ENCODE data around the gene ERVK3-1. TPM values are rescaled to one million over a fixed set of nuclear protein-coding genes. Genes with fewer than 3 reads are reported as not detected.

Gene ERVK3-1
- polyA plus RNA-seq, 2 of the 4 experiments (the other 2 are of a cell fraction): 109 to 142 TPM

DNA sequence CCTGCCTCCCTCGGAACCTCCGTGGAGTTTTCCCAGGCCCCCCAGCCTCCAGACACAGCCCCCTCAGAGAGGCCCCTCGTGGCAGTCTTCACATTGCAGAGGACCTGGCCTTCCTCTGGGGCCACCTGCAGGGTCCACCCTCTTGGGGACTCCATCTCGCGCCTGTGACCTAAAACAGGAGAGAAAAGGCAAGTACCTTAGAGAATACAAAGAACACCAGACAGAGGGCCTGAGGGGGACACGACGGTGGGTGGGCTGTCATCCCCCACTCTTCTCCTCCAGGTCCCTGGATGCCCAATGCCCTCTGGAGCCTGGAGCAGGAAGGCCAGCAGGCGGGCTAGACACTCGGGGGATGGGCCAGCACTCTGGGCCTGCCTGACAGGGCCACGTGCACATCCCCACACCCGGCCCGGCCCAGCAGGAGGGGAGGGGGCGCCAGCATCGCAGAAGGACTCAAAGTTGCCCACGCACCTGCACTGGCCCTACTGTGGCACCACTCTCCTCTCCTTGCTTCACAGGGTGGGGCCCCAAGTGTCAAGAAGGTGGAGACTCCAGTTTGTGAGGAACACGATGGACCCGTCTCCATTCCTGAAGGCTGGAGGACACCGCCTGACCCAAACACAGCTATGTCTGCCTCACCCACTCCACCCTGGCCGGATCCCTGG, 52.4 kb downstream of the ERVK3-1 start:
- no peak overlapping the region for H3K27ac ChIP-seq
- FAIRE-seq (no peak), DNase-seq (ENCODE audit: low read depth in 1 of 2, low spot score in 1 of 2) (no peak), ATAC-seq (no peak)
- ChIA-PET CTCF (interaction anchor here (1.3 kb wide), 1 partner anchor 14 kb away, joined by 4 read pairs; no protein-coding TSS in a partner anchor), POLR2A (no interaction called here)
- no peak overlapping the region for H3K4me2 ChIP-seq
- TF ChIP-seq EHF (CRISPR knock-in tag; IDR thresholded peaks at IDR 0.05) (no peak), TFCP2L1 (CRISPR knock-in tag; IDR thresholded peaks at IDR 0.05) (no peak), RNF2 (IDR thresholded peaks at IDR 0.05; ENCODE audit: borderline replicate concordance, low read depth) (no peak), SMC3 (IDR thresholded peaks at IDR 0.05) (no peak), CHD4 (IDR thresholded peaks at IDR 0.05; ENCODE audit: borderline replicate concordance) (no peak), HOXB5 (CRISPR knock-in tag; IDR thresholded peaks at IDR 0.05) (no peak), JUN (IDR thresholded peaks at IDR 0.05) (no peak), RFX5 (IDR thresholded peaks at IDR 0.05) (no peak), JUNB (IDR thresholded peaks at IDR 0.05) (no peak), MAZ (IDR thresholded peaks at IDR 0.05; ENCODE audit: borderline replicate concordance, low read depth, low read length) (no peak)
- TF ChIP-seq, protein P1, sequence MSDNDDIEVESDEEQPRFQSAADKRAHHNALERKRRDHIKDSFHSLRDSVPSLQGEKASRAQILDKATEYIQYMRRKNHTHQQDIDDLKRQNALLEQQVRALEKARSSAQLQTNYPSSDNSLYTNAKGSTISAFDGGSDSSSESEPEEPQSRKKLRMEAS (IDR thresholded peaks at IDR 0.05): no peak
- H3K9me3 ChIP-seq: peaks cover 4% of the 10 kb centered on the region; the same call in 1 of the 3 replicates
- H3K4me1 ChIP-seq: peaks cover 7% of the 10 kb centered on the region; the same call in 1 of the 3 replicates
- 86% methylated on average over 17 of the region's 19 CpGs for whole genome bisulfite sequencing (ENCODE audit: missing lambda C conversion rate)
- no peak overlapping the region for H3K4me3 ChIP-seq

DNA sequence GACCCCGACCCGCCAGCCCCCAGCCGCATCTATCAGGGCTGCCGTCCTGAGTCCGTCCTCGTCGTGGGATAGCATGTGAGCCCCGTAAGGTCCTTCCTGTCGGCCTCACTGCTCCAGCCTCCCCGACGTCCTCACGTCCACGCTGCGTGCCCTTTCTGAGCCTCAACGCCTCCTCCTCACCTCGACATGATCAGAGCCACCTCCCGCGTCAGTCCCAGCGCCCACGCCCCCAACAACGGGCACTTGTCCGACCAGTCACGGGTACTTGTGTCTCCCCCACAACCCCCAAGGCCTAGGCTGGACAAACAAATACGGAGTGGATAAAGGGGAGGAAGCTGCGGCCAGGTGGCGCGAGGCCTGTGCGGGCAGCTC, 56.7 kb downstream of the ERVK3-1 start:
- ATAC-seq: peak; percentile 59 to 64
- FAIRE-seq: peak; percentile 32
- peak overlapping the region; percentile 82 to 88 for H3K27ac ChIP-seq
- peak; percentile 82 to 87 for DNase-seq (ENCODE audit: low read depth in 1 of 2, low spot score in 1 of 2)
- POLR2A ChIA-PET: interaction anchor here (0.7 to 3.4 kb wide), 33 partner anchors 9 to 884 kb away, joined by 3 to 43 read pairs (median 8); partner anchors contain the start of genes A1BG, ERVK3-1, RPS5 and TRIM28
- H3K4me3 ChIP-seq: peak overlapping the region; percentile 58
- CTCF ChIA-PET: interaction anchor here (0.6 to 3.0 kb wide), 9 partner anchors 9 to 158 kb away, joined by 3 to 10 read pairs (median 3); partner anchors contain the start of genes A1BG and ZBTB45
- WGBS (ENCODE audit: missing lambda C conversion rate): 14% methylated on average over 28 of the region's 28 CpGs
- H3K4me1 ChIP-seq: peaks cover 7% of the 10 kb centered on the region; the same call in 1 of the 3 replicates
- H3K9me3 ChIP-seq: peaks cover 3% of the 10 kb centered on the region; the same call in 1 of the 3 replicates
- H3K4me2 ChIP-seq: peak overlapping the region; percentile 88
- peak; percentile 8; the same call in 1 of the 2 replicates for TF ChIP-seq HOXA7 (CRISPR knock-in tag; IDR thresholded peaks at IDR 0.05)
- TF ChIP-seq ZSCAN20 (CRISPR knock-in tag; IDR thresholded peaks at IDR 0.05): no peak
- no peak for TF ChIP-seq ZC3H11A (IDR thresholded peaks at IDR 0.05)
- TF ChIP-seq, protein P2, sequence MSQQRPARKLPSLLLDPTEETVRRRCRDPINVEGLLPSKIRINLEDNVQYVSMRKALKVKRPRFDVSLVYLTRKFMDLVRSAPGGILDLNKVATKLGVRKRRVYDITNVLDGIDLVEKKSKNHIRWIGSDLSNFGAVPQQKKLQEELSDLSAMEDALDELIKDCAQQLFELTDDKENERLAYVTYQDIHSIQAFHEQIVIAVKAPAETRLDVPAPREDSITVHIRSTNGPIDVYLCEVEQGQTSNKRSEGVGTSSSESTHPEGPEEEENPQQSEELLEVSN (IDR thresholded peaks at IDR 0.05; ENCODE audit: borderline replicate concordance, low read depth): peak; percentile 25; the same call in 1 of the 2 replicates
- TF ChIP-seq, protein P3, sequence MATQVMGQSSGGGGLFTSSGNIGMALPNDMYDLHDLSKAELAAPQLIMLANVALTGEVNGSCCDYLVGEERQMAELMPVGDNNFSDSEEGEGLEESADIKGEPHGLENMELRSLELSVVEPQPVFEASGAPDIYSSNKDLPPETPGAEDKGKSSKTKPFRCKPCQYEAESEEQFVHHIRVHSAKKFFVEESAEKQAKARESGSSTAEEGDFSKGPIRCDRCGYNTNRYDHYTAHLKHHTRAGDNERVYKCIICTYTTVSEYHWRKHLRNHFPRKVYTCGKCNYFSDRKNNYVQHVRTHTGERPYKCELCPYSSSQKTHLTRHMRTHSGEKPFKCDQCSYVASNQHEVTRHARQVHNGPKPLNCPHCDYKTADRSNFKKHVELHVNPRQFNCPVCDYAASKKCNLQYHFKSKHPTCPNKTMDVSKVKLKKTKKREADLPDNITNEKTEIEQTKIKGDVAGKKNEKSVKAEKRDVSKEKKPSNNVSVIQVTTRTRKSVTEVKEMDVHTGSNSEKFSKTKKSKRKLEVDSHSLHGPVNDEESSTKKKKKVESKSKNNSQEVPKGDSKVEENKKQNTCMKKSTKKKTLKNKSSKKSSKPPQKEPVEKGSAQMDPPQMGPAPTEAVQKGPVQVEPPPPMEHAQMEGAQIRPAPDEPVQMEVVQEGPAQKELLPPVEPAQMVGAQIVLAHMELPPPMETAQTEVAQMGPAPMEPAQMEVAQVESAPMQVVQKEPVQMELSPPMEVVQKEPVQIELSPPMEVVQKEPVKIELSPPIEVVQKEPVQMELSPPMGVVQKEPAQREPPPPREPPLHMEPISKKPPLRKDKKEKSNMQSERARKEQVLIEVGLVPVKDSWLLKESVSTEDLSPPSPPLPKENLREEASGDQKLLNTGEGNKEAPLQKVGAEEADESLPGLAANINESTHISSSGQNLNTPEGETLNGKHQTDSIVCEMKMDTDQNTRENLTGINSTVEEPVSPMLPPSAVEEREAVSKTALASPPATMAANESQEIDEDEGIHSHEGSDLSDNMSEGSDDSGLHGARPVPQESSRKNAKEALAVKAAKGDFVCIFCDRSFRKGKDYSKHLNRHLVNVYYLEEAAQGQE (IDR thresholded peaks at IDR 0.05): peak; percentile 12; the same call in 1 of the 2 replicates
- no peak for TF ChIP-seq EP300 (IDR thresholded peaks at IDR 0.05)
- TF ChIP-seq FOXS1 (CRISPR knock-in tag; IDR thresholded peaks at IDR 0.05): no peak
- no peak for TF ChIP-seq CBX2 (IDR thresholded peaks at IDR 0.05; ENCODE audit: borderline replicate concordance, low read depth)
- no peak for TF ChIP-seq CEBPB (IDR thresholded peaks at IDR 0.05)
- no peak for TF ChIP-seq RNF2 (IDR thresholded peaks at IDR 0.05; ENCODE audit: borderline replicate concordance, low read depth)
- TF ChIP-seq, protein P1 (IDR thresholded peaks at IDR 0.05): peak; percentile 66; the same call in 1 of the 2 replicates
- no peak for TF ChIP-seq JUN (IDR thresholded peaks at IDR 0.05)
- no peak for TF ChIP-seq NR3C1 (IDR thresholded peaks at IDR 0.05)
- TF ChIP-seq, protein P4, sequence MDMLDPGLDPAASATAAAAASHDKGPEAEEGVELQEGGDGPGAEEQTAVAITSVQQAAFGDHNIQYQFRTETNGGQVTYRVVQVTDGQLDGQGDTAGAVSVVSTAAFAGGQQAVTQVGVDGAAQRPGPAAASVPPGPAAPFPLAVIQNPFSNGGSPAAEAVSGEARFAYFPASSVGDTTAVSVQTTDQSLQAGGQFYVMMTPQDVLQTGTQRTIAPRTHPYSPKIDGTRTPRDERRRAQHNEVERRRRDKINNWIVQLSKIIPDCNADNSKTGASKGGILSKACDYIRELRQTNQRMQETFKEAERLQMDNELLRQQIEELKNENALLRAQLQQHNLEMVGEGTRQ (IDR thresholded peaks at IDR 0.05): 0 out of 2 replicates have a peak, but pooled peaks have one; percentile 4
- TF ChIP-seq ZNF302 (CRISPR knock-in tag; IDR thresholded peaks at IDR 0.05): no peak
- TF ChIP-seq HDAC2 (IDR thresholded peaks at IDR 0.05): no peak
- TF ChIP-seq RCOR1 (IDR thresholded peaks at IDR 0.05; ENCODE audit: low read depth, low read length): no peak
- peak; percentile 50 for TF ChIP-seq POLR2A (IDR thresholded peaks at IDR 0.05; ENCODE audit: low read length)
- TF ChIP-seq, protein P5, sequence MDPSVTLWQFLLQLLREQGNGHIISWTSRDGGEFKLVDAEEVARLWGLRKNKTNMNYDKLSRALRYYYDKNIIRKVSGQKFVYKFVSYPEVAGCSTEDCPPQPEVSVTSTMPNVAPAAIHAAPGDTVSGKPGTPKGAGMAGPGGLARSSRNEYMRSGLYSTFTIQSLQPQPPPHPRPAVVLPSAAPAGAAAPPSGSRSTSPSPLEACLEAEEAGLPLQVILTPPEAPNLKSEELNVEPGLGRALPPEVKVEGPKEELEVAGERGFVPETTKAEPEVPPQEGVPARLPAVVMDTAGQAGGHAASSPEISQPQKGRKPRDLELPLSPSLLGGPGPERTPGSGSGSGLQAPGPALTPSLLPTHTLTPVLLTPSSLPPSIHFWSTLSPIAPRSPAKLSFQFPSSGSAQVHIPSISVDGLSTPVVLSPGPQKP (IDR thresholded peaks at IDR 0.05; ENCODE audit: low read depth, low read length): no peak
- TF ChIP-seq MYC (IDR thresholded peaks at IDR 0.05; ENCODE audit: borderline replicate concordance, low read length): no peak; the same call in 1 of the 2 replicates
- TF ChIP-seq, protein P6, sequence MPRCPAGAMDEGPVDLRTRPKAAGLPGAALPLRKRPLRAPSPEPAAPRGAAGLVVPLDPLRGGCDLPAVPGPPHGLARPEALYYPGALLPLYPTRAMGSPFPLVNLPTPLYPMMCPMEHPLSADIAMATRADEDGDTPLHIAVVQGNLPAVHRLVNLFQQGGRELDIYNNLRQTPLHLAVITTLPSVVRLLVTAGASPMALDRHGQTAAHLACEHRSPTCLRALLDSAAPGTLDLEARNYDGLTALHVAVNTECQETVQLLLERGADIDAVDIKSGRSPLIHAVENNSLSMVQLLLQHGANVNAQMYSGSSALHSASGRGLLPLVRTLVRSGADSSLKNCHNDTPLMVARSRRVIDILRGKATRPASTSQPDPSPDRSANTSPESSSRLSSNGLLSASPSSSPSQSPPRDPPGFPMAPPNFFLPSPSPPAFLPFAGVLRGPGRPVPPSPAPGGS (IDR thresholded peaks at IDR 0.05): no peak
- no peak for TF ChIP-seq JUNB (IDR thresholded peaks at IDR 0.05)
- no peak for TF ChIP-seq MAFK (IDR thresholded peaks at IDR 0.05; ENCODE audit: partially characterized antibody)
